ENCODE measurements around the gene NPVF.
A peak's percentile ranks its signal among the peaks of the same experiment; 100 is the strongest.

The NPVF gene

DNA sequence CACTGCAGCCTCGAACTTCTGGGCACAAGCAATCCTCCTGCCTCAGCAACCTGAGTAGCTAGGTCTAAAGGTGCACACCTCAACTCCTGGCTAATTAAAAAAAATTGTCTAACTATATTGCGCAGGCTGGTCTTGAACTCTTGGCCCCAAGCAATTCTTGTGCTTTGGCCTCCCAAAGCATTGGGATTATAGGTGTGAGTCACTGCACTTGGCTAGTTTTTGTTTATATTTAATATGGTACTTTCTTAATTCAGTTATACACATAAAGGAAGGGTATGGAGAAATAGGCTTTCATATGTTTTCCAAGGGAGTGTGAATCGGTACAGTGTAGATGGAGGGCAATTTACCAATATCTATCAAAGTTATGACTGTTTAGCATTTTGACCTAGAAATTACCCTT lies 20.4 kb downstream of the NPVF start:
- peaks cover 0 to 17% of the 10 kb centered on the region in 2 donors for H3K4me1 ChIP-seq (ENCODE audit: control insufficient read depth in 1 of 2, insufficient read depth in 2 of 2, low read length in 2 of 2)
- H3K36me3 ChIP-seq (ENCODE audit: control insufficient read depth in 1 of 2, insufficient read depth in 2 of 2, low read length in 2 of 2), result no peaks in the 10 kb centered on the region
- peaks cover 4 to 6% of the 10 kb centered on the region in 2 donors for H3K9me3 ChIP-seq (ENCODE audit: control insufficient read depth in 1 of 2, low read length in 2 of 2)
- H3K4me3 ChIP-seq (ENCODE audit: low read depth in 1 of 2, low read length in 2 of 2), result no peak overlapping the region
- H3K27me3 ChIP-seq (ENCODE audit: control insufficient read depth in 1 of 2, insufficient read depth in 2 of 2, low read length in 2 of 2), result no peaks in the 10 kb centered on the region
- no peak overlapping the region for H3K27ac ChIP-seq (ENCODE audit: low read depth, low read length)
- no peak overlapping the region for H3K9ac ChIP-seq (ENCODE audit: low read depth in 1 of 2, low read length in 2 of 2)

DNA sequence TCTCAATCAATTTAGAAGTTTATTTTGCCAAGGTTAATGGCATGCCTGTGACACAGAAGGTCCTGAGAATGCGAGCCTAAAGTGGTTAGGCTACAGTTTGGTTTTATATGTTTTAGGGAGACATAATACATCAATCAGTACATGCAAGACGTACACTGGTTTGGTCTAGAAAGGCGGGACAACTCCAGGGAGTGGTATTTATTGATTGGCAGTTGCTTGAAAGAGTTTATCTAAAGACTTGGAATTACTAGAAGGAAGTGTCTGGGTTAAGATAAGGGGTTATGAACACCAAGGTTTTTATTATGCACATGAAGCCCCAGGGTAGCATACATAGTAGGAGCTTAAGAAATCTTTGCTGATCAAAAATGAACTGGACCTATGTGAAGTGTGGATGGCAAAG lies 21.5 kb downstream of the NPVF start:
- H3K9me3 ChIP-seq (ENCODE audit: control insufficient read depth in 1 of 2, low read length in 2 of 2), result peaks cover 4 to 6% of the 10 kb centered on the region in 2 donors
- H3K9ac ChIP-seq (ENCODE audit: low read depth in 1 of 2, low read length in 2 of 2), result no peak overlapping the region

DNA sequence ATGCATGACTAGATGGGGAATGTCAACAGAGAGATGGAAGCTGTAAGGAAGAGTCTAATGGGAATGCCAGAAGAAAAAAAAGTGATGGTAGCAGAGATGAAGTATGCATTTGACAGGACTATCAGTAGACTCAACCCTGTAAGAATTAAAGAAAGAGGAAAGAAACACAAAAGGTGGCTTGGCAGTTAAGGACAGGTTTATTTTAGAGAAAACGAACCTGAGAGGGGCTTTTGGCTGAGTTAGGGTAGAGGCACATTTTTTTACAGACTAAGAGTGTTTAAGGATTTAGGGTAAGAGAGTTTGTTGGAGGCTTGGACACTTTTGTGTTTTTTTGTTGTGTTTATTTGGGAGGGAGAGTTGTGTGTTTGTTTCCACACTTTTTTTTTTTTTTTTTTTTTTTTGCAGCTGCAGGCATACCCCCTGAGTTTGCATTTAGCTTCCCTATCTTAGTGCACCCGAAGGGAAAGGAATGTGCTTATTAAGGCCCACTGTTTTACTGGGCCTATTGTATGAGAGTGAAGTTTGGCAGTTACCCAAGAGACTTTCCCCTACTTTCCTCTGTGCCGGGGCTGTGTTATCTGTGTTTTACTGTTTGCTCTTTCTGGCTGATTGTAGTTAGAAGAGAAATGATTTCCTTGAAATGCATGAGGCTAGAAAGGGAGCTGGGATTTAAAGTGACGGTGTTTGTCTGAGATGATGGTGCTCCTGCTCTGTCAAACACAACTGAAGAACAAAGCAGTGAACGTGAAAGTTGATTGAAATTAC lies 32.0 kb downstream of the NPVF start:
- no peak overlapping the region for H3K9ac ChIP-seq (ENCODE audit: low read depth in 1 of 2, low read length in 2 of 2)
- no peak overlapping the region for H3K27ac ChIP-seq (ENCODE audit: low read depth, low read length)
- H3K4me1 ChIP-seq (ENCODE audit: control insufficient read depth in 1 of 2, insufficient read depth in 2 of 2, low read length in 2 of 2), result peaks cover 3 to 23% of the 10 kb centered on the region in 2 donors
- H3K9me3 ChIP-seq (ENCODE audit: control insufficient read depth in 1 of 2, low read length in 2 of 2), result no peaks in the 10 kb centered on the region
- H3K4me3 ChIP-seq (ENCODE audit: low read depth in 1 of 2, low read length in 2 of 2), result no peak overlapping the region
- H3K27me3 ChIP-seq (ENCODE audit: control insufficient read depth in 1 of 2, insufficient read depth in 2 of 2, low read length in 2 of 2), result no peaks in the 10 kb centered on the region
- H3K36me3 ChIP-seq (ENCODE audit: control insufficient read depth in 1 of 2, insufficient read depth in 2 of 2, low read length in 2 of 2), result no peaks in the 10 kb centered on the region

More for the DNA sequence above, 21.5 kb downstream of the NPVF start:
- no peaks in the 10 kb centered on the region for H3K27me3 ChIP-seq (ENCODE audit: control insufficient read depth in 1 of 2, insufficient read depth in 2 of 2, low read length in 2 of 2)
- H3K27ac ChIP-seq (ENCODE audit: low read depth, low read length), result no peak overlapping the region
- H3K4me1 ChIP-seq (ENCODE audit: control insufficient read depth in 1 of 2, insufficient read depth in 2 of 2, low read length in 2 of 2), result peaks cover 0 to 17% of the 10 kb centered on the region in 2 donors
- no peak overlapping the region for H3K4me3 ChIP-seq (ENCODE audit: low read depth in 1 of 2, low read length in 2 of 2)
- H3K36me3 ChIP-seq (ENCODE audit: control insufficient read depth in 1 of 2, insufficient read depth in 2 of 2, low read length in 2 of 2), result no peaks in the 10 kb centered on the region

DNA sequence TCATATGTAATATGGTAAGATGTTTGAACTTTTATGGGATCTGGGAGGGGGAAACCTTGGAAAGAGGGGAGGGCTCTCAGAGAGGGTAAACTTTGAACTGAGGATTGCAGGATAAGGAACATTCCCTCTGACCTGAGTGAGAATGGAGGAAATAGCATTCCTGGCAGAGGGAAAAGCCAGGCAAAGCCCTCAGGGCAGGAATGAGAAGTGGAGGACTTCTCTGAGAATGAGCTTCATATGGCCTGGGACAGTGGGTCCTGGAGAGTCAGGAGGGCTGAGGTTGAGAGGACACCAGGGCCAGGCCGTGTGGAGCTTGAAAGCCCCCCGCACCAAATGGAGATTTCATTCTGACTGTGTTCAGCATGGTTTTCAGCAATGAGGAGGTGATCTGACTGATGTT lies 34.2 kb downstream of the NPVF start:
- Histone ChIP-seq H3K9ac (ENCODE audit: low read depth in 1 of 2, low read length in 2 of 2) (no peak overlapping the region), H3K27ac (ENCODE audit: low read depth, low read length) (no peak overlapping the region), H3K4me1 (ENCODE audit: control insufficient read depth in 1 of 2, insufficient read depth in 2 of 2, low read length in 2 of 2) (peaks cover 3 to 17% of the 10 kb centered on the region in 2 donors), H3K4me3 (ENCODE audit: low read depth in 1 of 2, low read length in 2 of 2) (no peak overlapping the region), H3K36me3 (ENCODE audit: control insufficient read depth in 1 of 2, insufficient read depth in 2 of 2, low read length in 2 of 2) (no peaks in the 10 kb centered on the region), H3K27me3 (ENCODE audit: control insufficient read depth in 1 of 2, insufficient read depth in 2 of 2, low read length in 2 of 2) (no peaks in the 10 kb centered on the region), H3K9me3 (ENCODE audit: control insufficient read depth in 1 of 2, low read length in 2 of 2) (no peaks in the 10 kb centered on the region)

DNA sequence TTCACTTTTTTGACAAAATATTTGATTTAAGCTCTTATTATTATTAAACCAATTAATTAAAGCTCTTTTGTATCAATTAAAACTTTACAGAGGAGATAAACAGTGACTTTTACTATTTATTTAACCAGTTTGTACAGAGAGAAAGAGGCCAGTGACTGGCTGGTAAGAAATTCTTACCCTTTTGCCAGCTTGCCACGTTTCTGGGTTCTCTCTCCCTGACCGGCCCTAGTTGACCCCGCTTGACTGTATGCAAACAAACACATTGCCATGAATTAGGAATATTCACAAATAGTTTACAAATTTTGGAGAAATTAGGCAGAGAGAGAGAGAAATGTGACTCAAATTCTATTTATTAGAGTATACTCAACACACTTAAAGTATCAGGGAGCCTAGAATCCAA lies 36.2 kb downstream of the NPVF start:
- H3K27me3 ChIP-seq (ENCODE audit: control insufficient read depth in 1 of 2, insufficient read depth in 2 of 2, low read length in 2 of 2), result no peaks in the 10 kb centered on the region
- H3K9ac ChIP-seq (ENCODE audit: low read depth in 1 of 2, low read length in 2 of 2), result no peak overlapping the region
- no peak overlapping the region for H3K27ac ChIP-seq (ENCODE audit: low read depth, low read length)
- H3K4me3 ChIP-seq (ENCODE audit: low read depth in 1 of 2, low read length in 2 of 2), result no peak overlapping the region
- no peaks in the 10 kb centered on the region for H3K9me3 ChIP-seq (ENCODE audit: control insufficient read depth in 1 of 2, low read length in 2 of 2)
- H3K4me1 ChIP-seq (ENCODE audit: control insufficient read depth in 1 of 2, insufficient read depth in 2 of 2, low read length in 2 of 2), result peaks cover 2 to 10% of the 10 kb centered on the region in 2 donors
- no peaks in the 10 kb centered on the region for H3K36me3 ChIP-seq (ENCODE audit: control insufficient read depth in 1 of 2, insufficient read depth in 2 of 2, low read length in 2 of 2)

DNA sequence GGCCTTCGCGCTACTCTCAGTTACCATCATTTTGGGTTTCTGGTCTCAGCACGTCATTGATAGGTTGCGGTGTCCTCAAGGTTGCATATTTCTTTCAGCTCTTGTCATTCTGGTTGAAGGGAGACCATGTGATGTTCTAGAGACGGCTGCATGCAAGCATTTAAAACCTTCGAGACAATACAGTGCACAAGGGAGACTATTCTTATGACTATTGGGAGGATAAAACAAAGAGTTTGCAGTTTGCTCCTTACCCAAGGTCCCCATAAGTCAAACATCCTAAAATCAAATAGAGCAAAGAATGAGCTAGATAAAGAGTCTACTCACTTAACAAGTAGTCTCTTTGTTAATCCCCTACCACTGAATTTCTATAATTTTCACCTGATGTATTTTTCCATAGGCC lies 39.1 kb downstream of the NPVF start:
- Histone ChIP-seq H3K4me1 (ENCODE audit: control insufficient read depth in 1 of 2, insufficient read depth in 2 of 2, low read length in 2 of 2) (peaks cover 0 to 2% of the 10 kb centered on the region in 2 donors), H3K27ac (ENCODE audit: low read depth, low read length) (no peak overlapping the region), H3K27me3 (ENCODE audit: control insufficient read depth in 1 of 2, insufficient read depth in 2 of 2, low read length in 2 of 2) (no peaks in the 10 kb centered on the region), H3K9ac (ENCODE audit: low read depth in 1 of 2, low read length in 2 of 2) (no peak overlapping the region), H3K4me3 (ENCODE audit: low read depth in 1 of 2, low read length in 2 of 2) (no peak overlapping the region), H3K9me3 (ENCODE audit: control insufficient read depth in 1 of 2, low read length in 2 of 2) (no peaks in the 10 kb centered on the region), H3K36me3 (ENCODE audit: control insufficient read depth in 1 of 2, insufficient read depth in 2 of 2, low read length in 2 of 2) (no peaks in the 10 kb centered on the region)

DNA sequence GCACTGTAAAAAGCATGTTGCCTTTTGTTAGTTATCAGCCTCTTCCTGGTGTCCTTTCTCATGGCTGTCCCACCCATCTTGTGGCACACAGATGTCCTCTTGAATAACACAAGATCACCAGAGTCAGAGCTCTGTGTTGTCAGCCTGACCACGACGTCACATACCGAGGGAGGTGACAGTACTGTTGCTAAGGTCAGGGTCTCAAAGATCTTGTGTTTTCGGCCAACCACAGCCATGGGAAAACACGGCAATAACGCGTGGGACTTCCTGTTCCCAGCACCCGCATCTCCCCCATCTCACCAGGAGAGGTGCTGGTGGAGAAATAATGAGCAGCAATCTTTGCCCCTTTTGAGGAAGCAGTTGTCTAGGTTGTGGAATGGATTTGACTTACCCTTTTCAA lies 40.4 kb downstream of the NPVF start:
- Histone ChIP-seq H3K36me3 (ENCODE audit: control insufficient read depth in 1 of 2, insufficient read depth in 2 of 2, low read length in 2 of 2) (no peaks in the 10 kb centered on the region), H3K27me3 (ENCODE audit: control insufficient read depth in 1 of 2, insufficient read depth in 2 of 2, low read length in 2 of 2) (no peaks in the 10 kb centered on the region), H3K27ac (ENCODE audit: low read depth, low read length) (no peak overlapping the region), H3K4me3 (ENCODE audit: low read depth in 1 of 2, low read length in 2 of 2) (no peak overlapping the region), H3K9me3 (ENCODE audit: control insufficient read depth in 1 of 2, low read length in 2 of 2) (no peaks in the 10 kb centered on the region), H3K4me1 (ENCODE audit: control insufficient read depth in 1 of 2, insufficient read depth in 2 of 2, low read length in 2 of 2) (no peaks in the 10 kb centered on the region), H3K9ac (ENCODE audit: low read depth in 1 of 2, low read length in 2 of 2) (no peak overlapping the region)

DNA sequence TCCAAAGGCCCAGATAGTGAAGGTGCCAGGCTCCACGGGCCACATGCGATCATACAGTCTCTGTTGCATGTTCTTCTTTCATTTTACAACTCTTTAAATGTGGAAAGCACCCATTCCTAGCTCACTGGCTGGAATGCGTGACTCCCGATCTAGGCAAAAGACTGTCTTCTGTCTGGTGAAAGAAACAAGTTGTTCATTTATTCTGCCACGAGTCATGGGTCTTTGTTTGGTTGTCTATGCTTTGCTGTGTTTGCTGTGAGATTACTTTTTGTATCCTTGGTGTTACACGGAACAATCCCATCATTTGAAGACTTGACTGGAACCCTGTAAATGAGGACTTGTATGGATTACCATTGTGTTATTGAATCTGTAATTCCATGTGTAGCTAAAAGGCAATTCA lies 41.9 kb downstream of the NPVF start:
- no peaks in the 10 kb centered on the region for H3K27me3 ChIP-seq (ENCODE audit: control insufficient read depth in 1 of 2, insufficient read depth in 2 of 2, low read length in 2 of 2)
- no peaks in the 10 kb centered on the region for H3K36me3 ChIP-seq (ENCODE audit: control insufficient read depth in 1 of 2, insufficient read depth in 2 of 2, low read length in 2 of 2)
- H3K9me3 ChIP-seq (ENCODE audit: control insufficient read depth in 1 of 2, low read length in 2 of 2), result no peaks in the 10 kb centered on the region
- H3K4me3 ChIP-seq (ENCODE audit: low read depth in 1 of 2, low read length in 2 of 2), result no peak overlapping the region
- no peaks in the 10 kb centered on the region for H3K4me1 ChIP-seq (ENCODE audit: control insufficient read depth in 1 of 2, insufficient read depth in 2 of 2, low read length in 2 of 2)
- no peak overlapping the region for H3K27ac ChIP-seq (ENCODE audit: low read depth, low read length)
- no peak overlapping the region for H3K9ac ChIP-seq (ENCODE audit: low read depth in 1 of 2, low read length in 2 of 2)

DNA sequence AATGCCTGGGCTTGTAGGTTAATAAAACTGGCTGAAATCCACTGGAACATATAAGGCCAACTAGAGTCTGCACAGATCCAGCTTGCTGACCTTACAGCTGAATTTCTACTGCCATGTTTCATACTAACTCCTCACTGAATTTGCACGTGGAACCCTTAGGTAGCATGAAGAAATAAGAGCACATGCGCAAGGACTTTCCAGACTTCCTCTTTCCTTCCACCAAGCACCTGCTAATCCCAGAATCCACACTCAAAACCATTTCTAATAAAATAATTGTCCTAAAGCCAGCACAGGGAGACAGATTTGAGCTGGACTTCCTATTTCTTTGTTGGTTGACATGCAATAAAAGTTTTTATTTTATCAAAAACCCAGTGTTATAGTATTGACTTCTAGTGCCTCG lies 46.8 kb downstream of the NPVF start:
- H3K4me1 ChIP-seq (ENCODE audit: control insufficient read depth in 1 of 2, insufficient read depth in 2 of 2, low read length in 2 of 2), result peaks cover 4 to 5% of the 10 kb centered on the region in 2 donors
- H3K9ac ChIP-seq (ENCODE audit: low read depth in 1 of 2, low read length in 2 of 2), result no peak overlapping the region
- H3K27ac ChIP-seq (ENCODE audit: low read depth, low read length), result no peak overlapping the region
- H3K4me3 ChIP-seq (ENCODE audit: low read depth in 1 of 2, low read length in 2 of 2), result no peak overlapping the region
- no peaks in the 10 kb centered on the region for H3K27me3 ChIP-seq (ENCODE audit: control insufficient read depth in 1 of 2, insufficient read depth in 2 of 2, low read length in 2 of 2)
- no peaks in the 10 kb centered on the region for H3K9me3 ChIP-seq (ENCODE audit: control insufficient read depth in 1 of 2, low read length in 2 of 2)
- no peaks in the 10 kb centered on the region for H3K36me3 ChIP-seq (ENCODE audit: control insufficient read depth in 1 of 2, insufficient read depth in 2 of 2, low read length in 2 of 2)

DNA sequence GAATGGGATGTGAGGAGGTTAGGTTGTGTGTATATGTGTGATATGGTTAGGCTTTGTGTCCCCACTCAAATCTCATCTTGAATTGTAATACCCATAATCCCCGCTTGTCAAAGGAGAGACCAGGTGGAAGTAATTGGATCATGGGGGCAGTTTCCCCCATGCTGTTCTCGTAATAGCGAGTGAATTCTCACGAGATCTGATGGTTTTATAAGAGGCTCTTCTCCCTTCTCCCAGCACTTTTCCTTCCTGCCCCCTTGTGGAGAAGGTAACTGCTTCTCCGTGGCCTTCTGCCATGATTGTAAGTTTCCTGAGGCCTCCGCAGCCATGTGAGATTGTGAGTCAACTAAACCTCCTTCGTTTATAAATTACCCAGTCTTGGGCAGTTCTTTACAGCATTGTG lies 47.3 kb downstream of the NPVF start:
- Histone ChIP-seq H3K4me3 (ENCODE audit: low read depth in 1 of 2, low read length in 2 of 2) (peak overlapping the region; percentile 75 to 86), H3K9ac (ENCODE audit: low read depth in 1 of 2, low read length in 2 of 2) (peak overlapping the region in 1 of 2 donors; percentile 72), H3K27me3 (ENCODE audit: control insufficient read depth in 1 of 2, insufficient read depth in 2 of 2, low read length in 2 of 2) (no peaks in the 10 kb centered on the region), H3K36me3 (ENCODE audit: control insufficient read depth in 1 of 2, insufficient read depth in 2 of 2, low read length in 2 of 2) (no peaks in the 10 kb centered on the region), H3K9me3 (ENCODE audit: control insufficient read depth in 1 of 2, low read length in 2 of 2) (no peaks in the 10 kb centered on the region), H3K27ac (ENCODE audit: low read depth, low read length) (no peak overlapping the region), H3K4me1 (ENCODE audit: control insufficient read depth in 1 of 2, insufficient read depth in 2 of 2, low read length in 2 of 2) (peaks cover 4 to 5% of the 10 kb centered on the region in 2 donors)

Data from duodenal mucosa (tissue), 2 donors.